Measurements from ENCODE around the gene SARDH. TPM values are rescaled to one million over a fixed set of nuclear protein-coding genes. Genes with fewer than 3 reads are reported as not detected.

Gene SARDH
- total RNA-seq, 1 experiment from 2014 or later, result not detected

DNA sequence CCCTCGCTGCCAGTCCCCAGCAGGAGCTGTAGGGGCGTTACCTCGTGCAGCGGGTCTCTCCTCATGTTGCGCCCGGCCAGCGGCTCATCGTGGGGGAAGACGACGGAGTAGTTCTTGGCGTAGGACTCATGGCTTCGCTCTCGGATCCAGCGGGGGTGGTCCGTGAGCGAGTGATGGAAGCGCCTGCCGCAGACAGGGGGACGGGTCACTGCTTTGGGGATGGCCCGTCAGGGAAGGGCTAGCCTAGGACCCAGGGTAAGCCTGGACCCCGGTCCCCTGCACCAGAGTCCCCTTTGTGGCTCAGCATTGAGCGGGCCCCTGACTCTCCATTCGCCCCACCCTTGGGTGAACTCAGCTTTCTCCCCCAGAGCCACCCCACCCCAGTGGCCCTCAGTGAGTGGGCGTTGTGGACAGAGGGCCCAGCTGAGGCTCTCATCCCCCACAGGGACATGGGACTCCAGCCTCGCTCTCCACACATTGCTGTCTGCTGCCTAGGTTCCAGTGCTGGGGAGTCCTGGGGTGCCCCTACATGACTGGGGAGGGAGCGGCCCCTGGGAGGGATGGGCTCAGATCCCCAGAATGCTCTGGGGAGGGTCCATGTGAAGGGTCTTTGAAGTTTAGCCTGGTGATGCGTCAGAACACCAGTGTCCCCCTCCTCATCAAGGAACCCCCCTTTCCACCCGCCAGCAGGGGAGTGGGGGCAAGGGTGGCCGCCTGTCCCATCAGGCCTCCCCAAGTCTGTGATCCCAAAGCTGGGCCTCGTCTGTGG, 29.7 kb downstream of the SARDH start:
- H3K9me3 Mint-ChIP-seq (ENCODE audit: low read depth, unreplicated experiment), result no peaks in the 10 kb centered on the region
- CTCF ChIA-PET, result no interaction called here
- TF ChIP-seq, protein P1, sequence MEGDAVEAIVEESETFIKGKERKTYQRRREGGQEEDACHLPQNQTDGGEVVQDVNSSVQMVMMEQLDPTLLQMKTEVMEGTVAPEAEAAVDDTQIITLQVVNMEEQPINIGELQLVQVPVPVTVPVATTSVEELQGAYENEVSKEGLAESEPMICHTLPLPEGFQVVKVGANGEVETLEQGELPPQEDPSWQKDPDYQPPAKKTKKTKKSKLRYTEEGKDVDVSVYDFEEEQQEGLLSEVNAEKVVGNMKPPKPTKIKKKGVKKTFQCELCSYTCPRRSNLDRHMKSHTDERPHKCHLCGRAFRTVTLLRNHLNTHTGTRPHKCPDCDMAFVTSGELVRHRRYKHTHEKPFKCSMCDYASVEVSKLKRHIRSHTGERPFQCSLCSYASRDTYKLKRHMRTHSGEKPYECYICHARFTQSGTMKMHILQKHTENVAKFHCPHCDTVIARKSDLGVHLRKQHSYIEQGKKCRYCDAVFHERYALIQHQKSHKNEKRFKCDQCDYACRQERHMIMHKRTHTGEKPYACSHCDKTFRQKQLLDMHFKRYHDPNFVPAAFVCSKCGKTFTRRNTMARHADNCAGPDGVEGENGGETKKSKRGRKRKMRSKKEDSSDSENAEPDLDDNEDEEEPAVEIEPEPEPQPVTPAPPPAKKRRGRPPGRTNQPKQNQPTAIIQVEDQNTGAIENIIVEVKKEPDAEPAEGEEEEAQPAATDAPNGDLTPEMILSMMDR (IDR thresholded peaks at IDR 0.05; ENCODE audit: unreplicated experiment), result no peak
- intact Hi-C loops (cut with micrococcal nuclease; ENCODE audit: unreplicated experiment), result no loop called here
- no TSS peak for BruUV-seq (replicated peaks)
- peaks cover 4% of the 10 kb centered on the region for H3K36me3 Mint-ChIP-seq (ENCODE audit: insufficient read depth, unreplicated experiment)
- H3K27ac Mint-ChIP-seq (ENCODE audit: unreplicated experiment), result no peak overlapping the region
- no peak for DNase-seq
- H3K27me3 Mint-ChIP-seq (ENCODE audit: unreplicated experiment), result peaks cover 41% of the 10 kb centered on the region
- H3K4me3 Mint-ChIP-seq (ENCODE audit: low read depth, unreplicated experiment), result no peak overlapping the region
- H3K4me1 Mint-ChIP-seq (ENCODE audit: low read depth, unreplicated experiment), result no peaks in the 10 kb centered on the region

DNA sequence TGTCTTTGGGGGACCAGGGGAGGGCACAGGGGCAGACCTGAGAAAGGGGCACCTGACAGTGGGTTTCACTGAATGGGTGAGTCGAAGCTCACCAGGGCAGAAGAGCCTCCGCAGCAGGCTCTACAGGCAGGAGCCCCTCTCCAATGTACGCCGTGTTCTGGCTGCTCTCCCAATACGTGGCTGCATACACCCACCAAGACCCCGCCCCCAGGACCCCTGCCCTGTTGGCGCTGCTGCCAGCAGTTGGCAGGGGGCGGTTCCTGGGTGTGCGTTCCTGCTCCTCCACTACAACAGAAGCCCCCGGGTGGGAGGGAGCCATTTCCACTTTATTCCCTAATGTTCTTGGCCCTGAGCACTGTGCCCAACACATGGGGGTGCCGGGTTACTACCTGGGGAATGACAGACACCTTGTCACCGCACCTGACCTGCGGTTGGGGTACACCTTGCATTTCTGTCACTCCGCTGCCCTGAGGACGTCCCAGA, 30.3 kb downstream of the SARDH start:
- no peak overlapping the region for H3K4me3 Mint-ChIP-seq (ENCODE audit: low read depth, unreplicated experiment)
- TF ChIP-seq, protein P1 (IDR thresholded peaks at IDR 0.05; ENCODE audit: unreplicated experiment), result no peak
- H3K27me3 Mint-ChIP-seq (ENCODE audit: unreplicated experiment), result peaks cover 39% of the 10 kb centered on the region
- no TSS peak for BruUV-seq (replicated peaks)
- H3K27ac Mint-ChIP-seq (ENCODE audit: unreplicated experiment), result no peak overlapping the region
- intact Hi-C loops (cut with micrococcal nuclease; ENCODE audit: unreplicated experiment), result no loop called here
- H3K36me3 Mint-ChIP-seq (ENCODE audit: insufficient read depth, unreplicated experiment), result peaks cover 4% of the 10 kb centered on the region
- no peaks in the 10 kb centered on the region for H3K4me1 Mint-ChIP-seq (ENCODE audit: low read depth, unreplicated experiment)
- CTCF ChIA-PET, result no interaction called here
- no peaks in the 10 kb centered on the region for H3K9me3 Mint-ChIP-seq (ENCODE audit: low read depth, unreplicated experiment)
- no peak for DNase-seq

DNA sequence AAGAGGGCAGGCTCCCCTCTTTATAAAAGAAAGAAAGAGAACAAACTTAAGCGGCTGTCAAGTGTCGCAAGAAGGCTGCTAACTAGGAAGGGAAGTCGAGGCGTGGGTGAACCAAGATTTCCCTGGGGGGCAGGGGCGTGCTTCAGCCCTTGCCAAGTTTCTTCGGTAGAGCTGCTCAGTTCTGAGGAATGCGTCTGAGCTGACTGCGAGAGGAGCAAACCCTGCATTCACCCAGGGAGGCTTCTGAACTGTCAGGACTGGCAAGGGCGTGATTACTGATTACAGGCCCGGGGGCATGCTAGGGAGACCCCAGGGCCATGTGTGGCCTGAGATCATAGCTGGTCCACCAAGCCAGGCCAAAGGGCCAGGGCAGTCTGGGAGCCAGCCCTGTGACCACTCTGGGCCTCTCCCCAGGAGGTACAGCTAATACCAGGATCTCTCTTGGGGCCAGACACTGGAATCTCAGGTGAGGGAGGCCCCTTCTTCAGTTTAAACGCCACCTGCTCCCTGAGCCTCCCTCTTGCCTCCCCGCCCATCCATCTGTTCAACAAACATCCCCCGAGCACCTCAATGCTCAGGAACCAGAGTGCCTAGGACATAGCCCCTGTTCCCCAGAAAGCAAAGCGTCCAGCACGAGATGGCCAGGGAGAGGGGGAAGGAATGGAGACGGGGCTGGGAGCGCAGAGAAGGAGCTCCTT, 30.9 kb downstream of the SARDH start:
- H3K4me1 Mint-ChIP-seq (ENCODE audit: low read depth, unreplicated experiment), result no peaks in the 10 kb centered on the region
- DNase-seq, result no peak
- BruUV-seq (replicated peaks), result no TSS peak
- CTCF ChIA-PET, result no interaction called here
- H3K27ac Mint-ChIP-seq (ENCODE audit: unreplicated experiment), result no peak overlapping the region
- no peak overlapping the region for H3K4me3 Mint-ChIP-seq (ENCODE audit: low read depth, unreplicated experiment)
- H3K9me3 Mint-ChIP-seq (ENCODE audit: low read depth, unreplicated experiment), result no peaks in the 10 kb centered on the region
- TF ChIP-seq, protein P1 (IDR thresholded peaks at IDR 0.05; ENCODE audit: unreplicated experiment), result no peak
- intact Hi-C loops (cut with micrococcal nuclease; ENCODE audit: unreplicated experiment), result no loop called here
- H3K27me3 Mint-ChIP-seq (ENCODE audit: unreplicated experiment), result peaks cover 39% of the 10 kb centered on the region
- no peaks in the 10 kb centered on the region for H3K36me3 Mint-ChIP-seq (ENCODE audit: insufficient read depth, unreplicated experiment)

DNA sequence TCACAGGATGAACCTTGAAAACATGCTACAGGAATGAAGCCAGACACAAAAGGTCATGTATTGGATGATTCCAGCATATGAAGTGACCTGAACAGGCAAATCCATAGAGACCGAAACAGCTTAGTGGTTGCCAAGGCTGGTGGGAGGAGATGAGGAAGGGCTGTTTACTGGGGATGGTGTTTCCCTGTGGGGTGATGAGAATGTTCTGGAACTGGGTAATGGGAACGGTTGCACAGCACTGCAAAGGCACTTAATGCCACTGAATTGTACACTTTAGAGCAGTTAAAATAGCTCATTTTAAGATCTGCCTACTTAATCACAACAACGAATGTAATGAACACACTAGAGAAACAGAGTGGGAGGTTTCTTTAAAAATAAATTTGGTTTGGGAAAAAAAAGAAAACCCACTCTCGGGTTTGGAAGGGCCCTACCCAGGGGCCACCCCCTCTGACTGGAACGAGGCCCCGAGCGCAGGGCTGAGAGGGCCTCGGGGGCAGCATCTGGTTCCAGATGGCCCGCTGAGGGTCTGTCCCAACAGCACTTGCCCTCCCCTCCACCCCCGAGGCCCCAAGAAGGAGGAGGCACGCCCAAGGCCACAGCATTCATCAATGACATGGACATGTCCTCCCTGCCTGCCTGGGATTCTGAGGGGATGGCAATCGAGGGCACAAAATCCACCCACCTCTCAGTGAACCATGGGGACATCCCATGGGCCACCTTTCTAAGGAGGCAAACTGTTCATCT, 31.7 kb downstream of the SARDH start:
- no peaks in the 10 kb centered on the region for H3K36me3 Mint-ChIP-seq (ENCODE audit: insufficient read depth, unreplicated experiment)
- no TSS peak for BruUV-seq (replicated peaks)
- intact Hi-C loops (cut with micrococcal nuclease; ENCODE audit: unreplicated experiment), result no loop called here
- H3K4me1 Mint-ChIP-seq (ENCODE audit: low read depth, unreplicated experiment), result no peaks in the 10 kb centered on the region
- H3K27me3 Mint-ChIP-seq (ENCODE audit: unreplicated experiment), result peaks cover 46% of the 10 kb centered on the region
- no peak overlapping the region for H3K4me3 Mint-ChIP-seq (ENCODE audit: low read depth, unreplicated experiment)
- no peaks in the 10 kb centered on the region for H3K9me3 Mint-ChIP-seq (ENCODE audit: low read depth, unreplicated experiment)
- TF ChIP-seq, protein P1 (IDR thresholded peaks at IDR 0.05; ENCODE audit: unreplicated experiment), result no peak
- CTCF ChIA-PET, result no interaction called here
- no peak overlapping the region for H3K27ac Mint-ChIP-seq (ENCODE audit: unreplicated experiment)
- no peak for DNase-seq
